ENCODE data around the gene SPOP.

GRCh38 chr17:49624896-49625295 is 53.0 kb downstream of the SPOP start:
- TF ChIP-seq, protein P1, sequence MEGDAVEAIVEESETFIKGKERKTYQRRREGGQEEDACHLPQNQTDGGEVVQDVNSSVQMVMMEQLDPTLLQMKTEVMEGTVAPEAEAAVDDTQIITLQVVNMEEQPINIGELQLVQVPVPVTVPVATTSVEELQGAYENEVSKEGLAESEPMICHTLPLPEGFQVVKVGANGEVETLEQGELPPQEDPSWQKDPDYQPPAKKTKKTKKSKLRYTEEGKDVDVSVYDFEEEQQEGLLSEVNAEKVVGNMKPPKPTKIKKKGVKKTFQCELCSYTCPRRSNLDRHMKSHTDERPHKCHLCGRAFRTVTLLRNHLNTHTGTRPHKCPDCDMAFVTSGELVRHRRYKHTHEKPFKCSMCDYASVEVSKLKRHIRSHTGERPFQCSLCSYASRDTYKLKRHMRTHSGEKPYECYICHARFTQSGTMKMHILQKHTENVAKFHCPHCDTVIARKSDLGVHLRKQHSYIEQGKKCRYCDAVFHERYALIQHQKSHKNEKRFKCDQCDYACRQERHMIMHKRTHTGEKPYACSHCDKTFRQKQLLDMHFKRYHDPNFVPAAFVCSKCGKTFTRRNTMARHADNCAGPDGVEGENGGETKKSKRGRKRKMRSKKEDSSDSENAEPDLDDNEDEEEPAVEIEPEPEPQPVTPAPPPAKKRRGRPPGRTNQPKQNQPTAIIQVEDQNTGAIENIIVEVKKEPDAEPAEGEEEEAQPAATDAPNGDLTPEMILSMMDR (IDR thresholded peaks at IDR 0.05), result no peak
- no peak for TF ChIP-seq POLR2A (IDR thresholded peaks at IDR 0.05)

All from ovary (tissue), 3 donors.